HT-29 (cell line): Measurements from ENCODE around the gene SCN10A. TPM values are rescaled to one million over a fixed set of nuclear protein-coding genes. Genes with fewer than 3 reads are reported as not detected.

ENCODE experiments used
- DNase-seq: peaks from one replicate; pipeline ENCODE4 v3.0.0-alpha.2; 2015; ENCODE audit warnings: low spot score
- total RNA-seq: library from RNA; depleted of rRNA; stranded (reverse); fragments of >200 nt; shearing (Covaris generic); gene quantifications from 2 replicates; pipeline ENCODE4 v1.2.3, GENCODE V29; 2014; rRNA removed

Gene SCN10A
- total RNA-seq, 1 experiment from 2014 or later: not detected

- DNase-seq: no peak
Observed at GRCh38 chr3:38652934-38653333, 163.1 kb downstream of the SCN10A start.

DNA sequence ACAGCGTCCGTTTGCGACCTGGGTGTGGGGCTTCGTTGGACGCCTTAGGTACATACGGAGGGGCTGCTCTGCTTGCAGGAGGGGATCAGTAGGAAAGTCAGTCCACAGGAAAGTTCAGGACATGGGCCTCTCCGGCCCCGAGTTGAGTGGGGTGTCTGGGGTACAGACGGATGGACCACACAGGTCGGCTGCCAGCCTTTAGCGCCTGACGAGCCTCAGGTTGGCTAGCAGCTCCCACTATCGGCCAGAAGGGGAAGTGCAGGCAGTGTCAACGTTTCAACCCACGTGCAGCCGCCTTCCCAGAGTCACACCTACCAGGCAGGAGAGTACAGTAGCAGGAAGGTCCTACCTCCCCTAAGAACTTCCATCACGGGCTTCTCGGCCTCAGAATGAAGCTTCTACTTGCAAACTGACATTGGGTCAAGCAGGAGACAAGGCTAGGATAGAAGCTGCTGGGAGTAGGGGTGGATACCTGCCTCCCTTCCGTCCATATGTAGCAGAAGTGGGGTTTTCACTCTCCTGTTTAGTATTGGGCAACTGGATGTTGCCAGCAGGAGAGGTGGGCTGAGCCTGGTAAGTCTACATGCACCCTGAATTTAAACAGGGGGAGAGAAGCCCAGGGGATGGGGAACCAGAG, 164.7 kb downstream of the SCN10A start:
- DNase-seq: peak; percentile 36

DNA sequence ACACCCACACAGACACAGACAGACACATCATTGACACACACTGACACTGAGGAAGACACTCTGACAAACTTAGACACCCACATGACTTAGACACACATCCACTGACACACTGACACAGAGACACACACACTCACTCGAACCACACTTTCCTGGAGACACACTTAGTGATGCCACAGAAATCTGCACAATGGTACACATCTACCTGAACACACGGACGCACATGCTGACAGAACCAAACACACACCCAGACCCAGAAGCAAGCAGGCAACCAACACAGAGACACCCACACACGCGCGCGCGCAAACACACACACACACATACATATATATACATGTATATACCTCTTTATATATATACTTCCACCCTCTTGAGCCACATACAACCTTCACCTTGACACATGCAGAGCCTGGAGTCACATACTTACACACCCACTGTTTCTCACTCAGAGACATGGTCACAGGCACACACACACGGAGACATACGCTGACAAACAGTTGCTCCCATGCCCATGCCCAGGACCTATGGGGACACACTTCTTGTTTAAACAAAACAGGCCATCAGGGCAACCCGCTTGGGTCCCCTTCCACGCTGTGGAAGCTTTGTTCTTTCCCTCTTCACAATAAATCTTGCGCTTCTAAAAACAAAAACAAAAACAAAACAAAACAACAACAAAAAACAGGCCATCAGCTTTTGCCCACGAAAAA, 165.6 kb downstream of the SCN10A start:
- no peak for DNase-seq

GRCh38 chr3:38649500-38650247, 166.3 kb downstream of the SCN10A start, which contains the start of gene SCN5A:
Gene SCN5A, minus strand, starts transcription at chr3:38649687. Its CDS starts 16,380 bp downstream, at chr3:38633307.
- no peak for DNase-seq

DNA sequence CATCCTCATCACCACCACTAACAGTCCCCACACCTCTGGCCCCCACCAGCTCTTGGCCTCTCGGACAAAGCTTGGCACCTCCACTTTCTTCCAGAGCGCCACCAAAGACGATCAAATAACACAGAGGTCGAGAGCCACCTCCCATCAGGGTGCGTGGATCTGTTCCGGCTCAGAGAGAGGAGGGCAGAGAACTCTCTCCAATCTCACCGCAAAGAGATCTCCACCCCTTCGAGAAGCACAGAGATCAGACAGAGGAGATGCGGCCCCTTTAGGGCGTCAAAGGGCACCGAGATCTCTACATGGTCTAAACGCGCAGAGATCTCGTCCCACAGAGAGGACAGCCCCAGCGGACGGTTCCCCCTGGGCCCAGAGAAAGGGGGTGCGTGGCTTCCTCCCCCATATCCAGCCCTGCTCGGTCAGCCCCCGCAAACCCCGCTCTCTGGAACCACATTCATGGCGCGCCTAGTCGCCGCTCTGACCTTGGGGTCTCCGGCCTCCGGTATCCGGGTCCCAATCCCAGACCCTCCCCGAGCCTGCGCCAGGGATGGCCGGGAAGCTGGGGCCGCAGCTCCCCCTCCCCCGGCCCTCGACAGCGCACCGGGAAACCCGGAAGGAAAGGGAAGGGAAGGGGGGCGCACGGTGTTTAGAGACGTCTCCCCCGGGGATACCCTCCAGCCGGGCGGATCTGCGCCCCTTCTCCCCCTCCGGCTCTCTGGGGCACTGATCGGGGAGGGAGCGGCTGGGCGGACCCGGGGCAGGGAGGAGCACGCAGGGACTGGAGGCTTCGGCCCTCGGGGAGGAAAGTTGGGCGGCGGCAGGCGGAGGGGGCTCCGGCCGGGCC, 167.1 kb downstream of the SCN10A start:
- DNase-seq: no peak

GRCh38 chr3:38648024-38648658, 167.9 kb downstream of the SCN10A start:
- no peak for DNase-seq

DNA sequence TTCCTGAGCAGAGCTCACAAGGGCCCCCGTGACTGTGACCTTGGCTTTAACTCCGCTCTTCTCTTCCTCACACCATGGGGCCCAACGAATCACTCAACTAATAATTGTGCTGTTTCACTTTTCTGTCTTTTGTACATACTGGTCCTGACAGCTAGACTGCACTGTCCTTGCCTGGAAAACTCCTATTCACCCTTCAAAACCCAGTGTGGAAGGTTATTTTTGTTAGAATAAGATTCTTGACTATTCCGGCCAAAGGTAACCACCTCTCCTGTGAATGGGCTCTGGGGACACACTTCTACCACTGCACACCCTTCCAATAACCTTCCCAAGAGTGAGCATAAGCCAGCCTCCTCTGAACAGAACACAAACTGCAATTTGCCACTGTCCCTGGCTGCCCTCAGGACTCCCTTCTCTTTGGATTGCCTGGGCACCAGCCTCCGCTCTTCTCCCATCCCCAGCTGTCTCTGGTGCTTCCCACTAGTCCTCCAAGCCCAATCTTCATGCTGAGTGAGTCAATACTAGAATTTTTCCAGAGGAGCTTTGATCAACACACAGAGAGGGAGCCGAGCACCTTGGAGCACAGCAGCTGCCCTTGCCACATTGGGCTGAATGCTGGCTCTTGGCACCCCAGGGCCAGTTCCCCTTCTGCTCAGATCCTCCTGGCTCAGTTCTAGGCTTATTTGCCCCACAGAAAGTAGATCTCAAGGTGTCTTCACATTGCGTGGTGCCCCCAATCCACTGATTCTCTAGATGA, 168.6 kb downstream of the SCN10A start:
- DNase-seq: no peak

Other genes with a start within 250 kb of the SCN10A start
- gene SCN5A, start 166.5 kb downstream of the SCN10A start, total RNA-seq: not detected in 2 replicates
- gene SCN11A, start 235.7 kb upstream of the SCN10A start, total RNA-seq: not detected in 2 replicates
- 6.0 and 10.1 TPM in 2 replicates for gene WDR48, start 235.8 kb upstream of the SCN10A start, total RNA-seq